Chondrocyte (in vitro differentiated cells): ENCODE results near the gene FBL. TPM values are rescaled to one million over a fixed set of nuclear protein-coding genes. Genes with fewer than 3 reads are reported as not detected.

ENCODE experiments used
- DNase-seq: peaks from one replicate; pipeline ENCODE4 v3.0.0; 2021; ENCODE audit warnings: mixed read lengths, low spot score
- H3K27ac Mint-ChIP-seq: one replicate; pipeline ENCODE4 v1.8.0; 2021; ENCODE audit warnings: mild to moderate bottlenecking, moderate library complexity, mixed read lengths; ENCODE audit not compliant: unreplicated experiment
- H3K27me3 Mint-ChIP-seq: 2 replicates; pipeline ENCODE4 v1.8.0; 2021; ENCODE audit warnings: low read depth, mixed read lengths
- H3K36me3 Mint-ChIP-seq: 2 replicates; pipeline ENCODE4 v1.8.0; 2021; ENCODE audit warnings: low read depth, mixed read lengths
- H3K4me1 Mint-ChIP-seq: 2 replicates; pipeline ENCODE4 v1.8.0; 2021; ENCODE audit warnings: low read depth, mild to moderate bottlenecking, mixed read lengths
- H3K4me3 Mint-ChIP-seq: one replicate; pipeline ENCODE4 v1.8.0; 2021; ENCODE audit warnings: mild to moderate bottlenecking, moderate library complexity, mixed read lengths; ENCODE audit not compliant: unreplicated experiment
- H3K9me3 Mint-ChIP-seq: 2 replicates; pipeline ENCODE4 v1.8.0; 2021; ENCODE audit warnings: low read depth, mixed read lengths
- CTCF ChIP-seq: fragments of 200-600 bp; sonication (generic); IDR thresholded peaks from 2 replicates; pipeline ENCODE4 v1.5.0; 2021; ENCODE audit warnings: antibody characterized with exemption, mild to moderate bottlenecking, moderate library complexity
- microRNA-seq: library from miRNA; unstranded; fragments of <30 nt; microRNA quantifications from one replicate; pipeline ENCODE4 v1.2.0, GENCODE V29; 2020; ENCODE audit warnings: borderline number of aligned reads
- total RNA-seq: library from RNA; stranded (reverse); gene quantifications from 3 replicates; pipeline ENCODE4 v1.2.1, GENCODE V29; 2021

Gene FBL
- total RNA-seq, 1 donor from 2014 or later: 104 TPM

- H3K4me3 Mint-ChIP-seq: no peak overlapping the region
- no peaks in the 10 kb centered on the region for H3K36me3 Mint-ChIP-seq
- H3K9me3 Mint-ChIP-seq: peaks cover 12% of the 10 kb centered on the region
- H3K27me3 Mint-ChIP-seq: peaks cover 12% of the 10 kb centered on the region
- H3K4me1 Mint-ChIP-seq: no peaks in the 10 kb centered on the region
- H3K27ac Mint-ChIP-seq: no peak overlapping the region
- no peak for TF ChIP-seq CTCF
- no peak for DNase-seq
Measured at GRCh38 chr19:39788244-39788643, 57.9 kb downstream of the FBL start.

Small RNA genes within 50 kb of the gene (microRNA-seq; reads per million reads assigned to microRNA genes)
- not detected for gene MIR6719

Other genes with a start within 250 kb of the FBL start
- gene LGALS13, start 243.9 kb downstream of the FBL start, total RNA-seq: not detected in 3 replicates
- not detected in 3 replicates for gene LGALS16, start 190.5 kb downstream of the FBL start, total RNA-seq
- gene LGALS14, start 141.9 kb downstream of the FBL start, total RNA-seq: not detected in 3 replicates
- gene CLC, start 108.3 kb downstream of the FBL start, total RNA-seq: not detected in 3 replicates
- gene LEUTX, start 67.5 kb downstream of the FBL start, total RNA-seq: not detected in 3 replicates
- gene DYRK1B, start 12.2 kb downstream of the FBL start, total RNA-seq: 15.0 to 20.0 TPM (median 19.6 TPM) in 3 replicates
- gene FCGBP, start 88.3 kb upstream of the FBL start, total RNA-seq: 0.31 to 1.6 TPM (median 0.42 TPM) in 3 replicates
- gene PSMC4, start 124.8 kb upstream of the FBL start, total RNA-seq: 75.2 to 94.4 TPM (median 75.4 TPM) in 3 replicates
- gene ZNF546, start 150.7 kb upstream of the FBL start, total RNA-seq: 2.0 to 7.5 TPM (median 3.6 TPM) in 3 replicates
- 9.5 to 16.0 TPM (median 10.1 TPM) in 3 replicates for gene ZNF780B, start 209.9 kb upstream of the FBL start, total RNA-seq
- gene ZNF780A, start 244.6 kb upstream of the FBL start, total RNA-seq: 6.0 to 11.0 TPM (median 10.9 TPM) in 3 replicates